AG09319 (cell line): ENCODE data around the gene EPN3.

Experiments
- DNase-seq: peaks from one replicate; pipeline ENCODE4 v3.0.0-alpha.2; 2010; ENCODE audit warnings: low read depth; ENCODE audit errors: extremely low read depth
- TF ChIP-seq, protein P1 (sequence below): IDR thresholded peaks from 2 replicates; pipeline ENCODE4 v1.5.1; 2011; ENCODE audit warnings: low read depth, mild to moderate bottlenecking, inconsistent platforms, low read length, moderate library complexity

Gene EPN3

GRCh38 chr17:50593321-50593720 is 60.8 kb downstream of the EPN3 start:
- DNase-seq, result no peak
- TF ChIP-seq, protein P1, sequence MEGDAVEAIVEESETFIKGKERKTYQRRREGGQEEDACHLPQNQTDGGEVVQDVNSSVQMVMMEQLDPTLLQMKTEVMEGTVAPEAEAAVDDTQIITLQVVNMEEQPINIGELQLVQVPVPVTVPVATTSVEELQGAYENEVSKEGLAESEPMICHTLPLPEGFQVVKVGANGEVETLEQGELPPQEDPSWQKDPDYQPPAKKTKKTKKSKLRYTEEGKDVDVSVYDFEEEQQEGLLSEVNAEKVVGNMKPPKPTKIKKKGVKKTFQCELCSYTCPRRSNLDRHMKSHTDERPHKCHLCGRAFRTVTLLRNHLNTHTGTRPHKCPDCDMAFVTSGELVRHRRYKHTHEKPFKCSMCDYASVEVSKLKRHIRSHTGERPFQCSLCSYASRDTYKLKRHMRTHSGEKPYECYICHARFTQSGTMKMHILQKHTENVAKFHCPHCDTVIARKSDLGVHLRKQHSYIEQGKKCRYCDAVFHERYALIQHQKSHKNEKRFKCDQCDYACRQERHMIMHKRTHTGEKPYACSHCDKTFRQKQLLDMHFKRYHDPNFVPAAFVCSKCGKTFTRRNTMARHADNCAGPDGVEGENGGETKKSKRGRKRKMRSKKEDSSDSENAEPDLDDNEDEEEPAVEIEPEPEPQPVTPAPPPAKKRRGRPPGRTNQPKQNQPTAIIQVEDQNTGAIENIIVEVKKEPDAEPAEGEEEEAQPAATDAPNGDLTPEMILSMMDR, result no peak
